CD4-positive, alpha-beta T cell treated with Interleukin-4 for 4 hours (primary cell): Measurements from ENCODE around the gene OTC.
A peak's percentile ranks its signal among the peaks of the same experiment; 100 is the strongest.

Source experiments
- DNase-seq: peaks from one replicate; pipeline ENCODE4 v3.0.0-alpha.2; 2020

The OTC gene

DNA sequence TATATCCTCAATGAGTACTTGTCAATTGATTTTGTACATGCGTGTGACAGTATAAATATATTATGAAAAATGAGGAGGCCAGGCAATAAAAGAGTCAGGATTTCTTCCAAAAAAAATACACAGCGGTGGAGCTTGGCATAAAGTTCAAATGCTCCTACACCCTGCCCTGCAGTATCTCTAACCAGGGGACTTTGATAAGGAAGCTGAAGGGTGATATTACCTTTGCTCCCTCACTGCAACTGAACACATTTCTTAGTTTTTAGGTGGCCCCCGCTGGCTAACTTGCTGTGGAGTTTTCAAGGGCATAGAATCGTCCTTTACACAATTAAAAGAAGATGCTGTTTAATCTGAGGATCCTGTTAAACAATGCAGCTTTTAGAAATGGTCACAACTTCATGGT lies at the start of gene OTC:
Gene OTC (plus strand): TSS at position 243 of the 400 bp plus-strand sequence. CDS start 93 bp downstream, at position 336.
- DNase-seq, result no peak

GRCh38 chrX:38304010-38304409 lies 48.4 kb upstream of the OTC start:
- DNase-seq, result no peak

- no peak for DNase-seq
Observed at GRCh38 chrX:38305971-38306370, 46.4 kb upstream of the OTC start.

DNA sequence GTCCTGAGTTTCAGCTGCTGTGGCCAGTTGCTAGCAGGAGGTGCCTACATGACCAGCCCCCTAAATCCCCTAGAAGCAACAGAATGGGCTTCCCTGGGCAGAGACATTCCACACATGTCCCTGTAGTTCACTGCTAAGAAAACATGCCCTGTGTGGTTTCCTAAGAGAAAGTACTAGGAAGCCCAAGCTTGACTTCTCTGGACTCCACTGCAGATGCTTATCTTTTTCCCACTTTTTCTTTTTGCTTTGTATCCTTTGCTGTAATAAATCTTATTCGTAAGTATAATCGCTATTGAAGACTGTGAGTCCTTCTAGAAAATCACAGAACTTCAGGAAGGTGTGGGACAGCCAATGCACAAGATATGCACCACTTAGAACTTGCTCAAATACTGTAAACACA lies 40.7 kb upstream of the OTC start:
- DNase-seq, result no peak

DNA sequence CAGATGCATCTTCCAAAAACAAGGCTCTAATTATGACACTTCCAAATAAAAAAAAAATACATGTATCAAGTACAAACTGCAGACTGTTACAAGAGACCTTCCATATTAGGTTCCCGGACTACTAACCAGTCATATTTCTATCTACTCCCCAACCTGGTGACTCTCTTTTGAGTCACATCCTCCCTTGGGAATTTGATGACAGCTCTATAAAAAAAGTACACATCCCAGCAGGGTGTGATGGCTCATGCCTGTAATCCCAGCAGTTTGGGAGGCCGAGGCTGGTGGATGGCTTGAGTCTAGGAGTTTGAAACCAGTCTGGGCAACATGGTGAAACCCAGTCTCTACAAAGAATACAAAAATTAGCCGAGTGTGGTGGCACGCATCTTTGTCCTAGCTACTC lies 40.0 kb upstream of the OTC start:
- no peak for DNase-seq

DNA sequence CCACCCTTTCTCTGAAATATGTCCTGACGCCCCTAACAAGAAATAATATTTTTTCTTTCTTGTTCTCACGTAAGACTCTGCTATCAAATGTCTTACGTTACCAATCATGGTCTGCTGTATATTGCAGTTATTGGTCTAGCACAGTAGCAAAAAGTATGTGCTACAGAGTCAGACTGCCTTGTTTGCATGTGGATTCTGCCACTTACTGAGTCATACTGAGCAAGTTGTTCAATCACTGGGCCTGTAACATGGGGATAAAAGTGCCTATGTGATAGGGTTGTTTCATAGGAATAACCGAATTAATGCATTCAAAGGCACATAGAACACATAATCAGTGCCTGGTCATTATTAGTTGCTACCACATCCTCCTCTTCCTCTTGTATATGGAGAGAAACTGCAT lies 39.2 kb upstream of the OTC start:
- DNase-seq, result no peak

DNA sequence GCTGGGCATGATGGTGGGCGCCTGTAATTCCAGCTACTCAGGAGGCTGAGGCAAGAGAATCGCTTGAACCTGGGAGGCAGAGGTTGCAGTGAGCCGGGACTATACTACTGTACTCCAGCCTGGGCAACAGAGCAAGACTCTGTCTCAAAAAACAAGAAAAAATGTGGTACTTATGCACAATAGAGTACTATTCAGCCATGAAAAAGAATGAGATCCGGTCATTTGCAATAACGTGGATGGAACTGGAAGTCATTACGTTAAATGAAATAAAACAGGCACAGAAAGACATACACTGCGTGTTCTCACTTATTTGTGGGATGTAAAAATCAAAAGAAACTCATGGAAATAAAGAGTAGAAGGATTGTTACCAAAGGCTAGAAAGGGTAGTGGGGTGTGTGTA lies 37.2 kb upstream of the OTC start:
- DNase-seq, result no peak

DNA sequence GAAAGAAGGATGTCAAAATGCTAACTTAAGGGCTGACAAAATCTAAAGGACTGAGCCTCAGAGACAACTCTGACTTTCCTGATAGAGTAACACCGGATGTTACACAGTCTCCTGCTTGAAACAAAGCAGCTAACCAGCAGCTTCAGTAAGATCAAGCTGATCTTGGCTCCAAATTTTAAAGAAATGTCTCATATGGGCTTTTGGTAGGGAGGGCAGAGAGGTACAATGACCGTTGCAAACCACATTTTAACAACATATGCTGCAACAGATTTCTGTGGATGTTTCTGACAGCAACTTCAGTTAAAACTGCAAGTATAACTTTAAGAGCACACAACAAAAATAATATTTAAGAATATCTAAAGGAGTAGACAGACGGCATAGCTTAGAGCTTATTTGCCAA lies 34.2 kb upstream of the OTC start:
- DNase-seq, result no peak

- DNase-seq, result no peak
Observed at GRCh38 chrX:38318606-38319005, 33.8 kb upstream of the OTC start.

GRCh38 chrX:38320819-38321218 lies 31.6 kb upstream of the OTC start:
- no peak for DNase-seq

GRCh38 chrX:38326086-38326485 lies 26.3 kb upstream of the OTC start:
- DNase-seq, result no peak

DNA sequence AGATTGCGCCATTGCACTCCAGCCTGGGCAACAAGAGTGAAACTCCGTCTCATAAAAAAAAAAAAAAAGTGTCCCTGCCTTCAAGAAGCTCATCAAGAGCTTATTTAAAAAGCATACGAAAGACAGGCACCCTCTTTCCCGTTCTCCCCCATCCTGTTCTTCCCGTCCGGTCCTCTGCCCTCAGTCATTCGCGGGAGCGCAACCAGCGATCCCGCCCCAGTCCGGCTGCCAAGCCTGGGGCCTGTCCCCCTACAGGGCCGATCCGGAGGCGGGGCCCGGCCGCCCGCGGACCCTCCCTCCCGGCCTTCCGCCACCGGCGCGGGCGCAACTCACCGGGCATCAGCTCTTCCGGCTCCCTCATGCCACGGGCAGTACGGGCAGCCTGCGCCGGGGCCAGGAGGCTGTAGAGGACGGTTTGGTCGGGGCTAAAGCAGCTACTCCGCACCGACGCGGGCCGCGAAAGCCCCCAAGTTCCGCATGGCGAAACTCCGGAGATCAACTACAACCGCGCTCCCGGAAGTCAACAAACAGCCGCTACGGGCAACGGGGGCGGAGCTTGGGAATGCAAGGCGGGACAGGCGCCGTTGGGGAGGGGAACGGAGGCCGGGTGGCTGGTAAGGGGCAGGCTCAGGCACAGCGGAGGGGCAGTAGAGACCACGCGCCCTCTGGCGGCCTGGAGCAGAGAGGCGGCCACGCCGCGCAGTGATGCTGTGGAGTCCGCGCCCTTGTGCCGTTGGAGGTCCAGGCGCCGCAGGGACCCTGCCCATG lies 25.2 kb upstream of the OTC start, which contains the start of gene RPGR:
Gene RPGR (minus strand): TSS at position 503 of the 768 bp plus-strand sequence. CDS start 142 bp downstream, at position 361.
- DNase-seq, result peak; percentile 93

DNA sequence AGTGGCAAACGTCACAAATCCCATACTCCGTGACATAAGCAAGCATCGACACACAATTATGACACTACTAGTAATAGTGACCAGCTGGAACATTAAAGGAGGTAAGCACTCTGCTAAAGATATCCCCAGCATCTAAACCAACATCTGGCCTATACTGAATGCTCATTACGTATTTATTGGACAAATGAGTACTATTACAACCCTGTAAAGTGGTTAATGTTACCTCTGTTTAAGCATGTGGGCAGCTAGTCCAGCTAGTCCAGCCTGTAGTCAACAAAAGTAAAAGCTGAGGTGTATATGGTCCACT lies 24.7 kb upstream of the OTC start:
- no peak for DNase-seq

GRCh38 chrX:38332505-38332904 lies 19.9 kb upstream of the OTC start:
- no peak for DNase-seq

GRCh38 chrX:38335382-38335781 lies 17.0 kb upstream of the OTC start:
- no peak for DNase-seq

GRCh38 chrX:38336538-38337240 lies 15.7 kb upstream of the OTC start:
- no peak for DNase-seq

DNA sequence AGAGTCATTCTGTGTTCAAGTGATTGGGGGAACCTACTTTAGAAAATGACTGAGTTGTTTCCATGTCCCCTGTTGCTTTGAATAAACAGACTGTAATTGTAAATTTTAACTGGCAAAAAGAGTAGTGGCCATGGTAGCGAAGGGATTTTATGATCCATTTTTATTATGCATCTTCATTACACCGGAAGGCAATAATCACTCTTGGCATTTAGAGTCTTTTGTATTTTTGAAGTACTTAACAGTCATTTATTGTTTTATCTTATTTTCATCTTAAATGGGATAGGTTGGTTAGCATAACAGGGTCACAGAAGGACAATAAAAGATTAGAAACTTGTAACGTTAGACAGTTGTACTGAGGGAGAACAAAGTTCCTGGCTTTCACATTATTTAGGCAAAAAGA lies 11.0 kb upstream of the OTC start:
- DNase-seq, result no peak

- no peak for DNase-seq
Observed at GRCh38 chrX:38342853-38343778, 9.3 kb upstream of the OTC start.

- no peak for DNase-seq
Observed at GRCh38 chrX:38346150-38346549, 6.3 kb upstream of the OTC start.

- peak; percentile 1 for DNase-seq
Observed at GRCh38 chrX:38347136-38347535, 5.3 kb upstream of the OTC start.

DNA sequence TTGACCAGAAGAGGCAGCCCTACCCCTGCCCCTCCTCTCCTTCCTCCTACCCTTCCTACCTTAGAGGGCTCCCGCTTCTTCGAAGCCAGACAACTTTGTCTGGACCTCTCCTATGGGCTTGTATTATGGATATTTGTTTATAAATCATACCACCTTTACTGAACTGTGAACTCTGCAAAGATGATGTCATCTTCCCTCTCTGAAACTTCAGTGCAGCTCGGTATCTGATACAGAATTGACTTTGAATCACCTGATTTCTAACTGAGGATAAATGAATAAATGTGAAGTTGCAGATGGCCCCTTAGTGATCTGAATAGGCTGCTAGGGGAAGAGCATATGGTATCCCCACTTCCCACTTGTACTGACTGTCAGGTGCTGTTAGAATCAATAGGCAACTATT lies 1.1 kb upstream of the OTC start:
- no peak for DNase-seq

DNA sequence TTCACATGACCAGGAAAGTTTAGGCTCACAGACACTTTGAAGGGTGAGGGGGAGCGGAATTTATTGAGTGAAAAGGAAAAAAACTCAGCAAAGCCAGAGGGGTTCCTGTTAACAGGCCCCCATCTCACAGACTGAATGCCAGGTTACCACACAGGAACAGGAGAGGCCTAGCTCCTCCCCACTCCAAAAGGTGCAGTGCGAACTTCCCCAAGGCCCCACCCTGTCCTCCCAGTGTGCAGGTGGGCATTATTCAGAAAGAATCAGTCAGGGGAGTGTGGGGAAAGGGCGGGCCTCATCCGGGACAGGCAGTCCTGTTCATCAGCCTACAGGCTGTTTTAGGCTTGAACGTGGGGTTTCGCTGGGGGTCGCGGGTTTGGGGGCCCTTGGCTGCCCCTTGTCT lies 4.0 kb downstream of the OTC start:
- no peak for DNase-seq
